DMS114 treated with DMSO at 0.1 percent for 48 hours (cell line): ENCODE results near the gene ZDHHC13.

Source experiments
- DNase-seq: peaks from one replicate; lab custom pipeline; 2025; ENCODE audit not compliant: unreplicated experiment; lab: John Stamatoyannopoulos, UW

The ZDHHC13 gene

DNA sequence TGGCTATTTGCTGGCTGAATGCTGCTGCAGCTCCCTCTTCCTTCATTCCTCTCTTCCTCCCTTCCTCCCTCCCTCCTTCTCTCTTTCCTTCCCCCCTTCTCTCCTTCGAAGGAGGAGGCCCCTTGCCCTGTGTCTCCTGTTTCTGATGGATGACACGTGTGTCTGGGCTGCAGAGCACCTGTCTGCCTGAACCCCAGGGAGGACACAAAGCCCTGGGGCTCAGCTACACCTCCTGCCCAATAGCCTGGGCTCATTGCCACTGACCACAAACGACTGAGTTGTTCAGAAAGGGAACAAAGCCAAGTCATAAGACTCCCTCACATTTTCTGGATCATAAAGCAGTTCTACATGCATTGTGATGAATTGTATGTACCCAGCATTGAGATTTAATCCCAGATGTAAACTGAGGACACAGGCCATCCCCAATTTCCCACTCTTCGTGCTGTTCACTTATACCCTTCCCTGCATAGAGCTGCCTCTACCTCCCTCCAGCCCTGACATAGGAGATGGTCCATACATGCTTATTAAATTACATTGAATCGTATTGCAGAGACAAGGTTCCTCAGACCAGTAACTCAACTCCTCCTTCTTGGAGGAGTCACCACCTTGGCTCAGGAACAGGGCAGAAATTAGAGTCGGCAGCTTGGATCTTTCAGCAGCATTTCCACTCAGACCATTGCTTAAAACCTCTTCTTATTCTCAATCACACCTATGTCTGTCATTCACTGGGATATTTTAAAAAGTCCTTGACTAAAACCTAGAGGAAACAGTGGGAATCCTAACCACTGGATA is 83.6 kb downstream of the ZDHHC13 start:
- DNase-seq, result no peak

DNA sequence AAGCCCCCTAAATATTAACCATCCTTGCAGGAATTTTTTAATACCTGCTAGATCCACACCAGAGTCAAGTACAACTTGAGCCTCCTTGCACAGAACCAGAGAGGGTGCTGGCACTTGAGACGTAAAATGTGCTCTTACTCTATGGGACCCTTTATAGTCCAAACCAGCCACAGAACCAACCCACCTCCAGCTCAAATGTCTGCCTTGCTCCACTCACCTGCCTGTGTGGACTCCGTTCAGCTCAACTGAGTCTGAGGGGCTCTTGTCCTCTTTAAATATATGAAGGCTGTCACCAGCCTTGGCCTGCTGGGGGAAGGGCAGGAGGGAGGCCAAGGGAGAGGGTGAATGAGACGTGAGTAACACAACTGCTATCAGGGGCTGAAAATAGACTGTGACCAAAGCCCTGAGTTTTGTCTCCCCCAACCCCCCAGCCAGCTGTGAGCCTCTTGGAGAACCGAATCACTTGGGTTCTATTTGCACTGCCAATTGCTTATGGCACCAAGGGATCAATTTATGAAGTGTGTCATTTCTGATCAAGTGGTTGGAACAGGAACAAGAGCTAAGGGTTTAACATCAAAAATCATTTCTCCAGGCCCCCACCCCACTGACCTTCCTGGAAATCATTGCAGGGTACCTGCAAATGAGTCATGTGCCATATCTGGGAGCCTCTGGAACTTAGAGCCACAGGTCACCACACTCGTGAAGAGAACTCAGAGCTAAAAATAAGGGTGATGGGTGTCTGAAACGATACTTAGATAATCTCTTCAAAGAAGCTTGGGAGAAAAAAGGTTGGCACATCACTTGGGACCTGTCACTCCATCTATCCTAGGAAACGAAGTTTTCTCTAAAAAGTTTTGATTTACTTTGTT is 85.0 kb downstream of the ZDHHC13 start, which contains the start of gene CSRP3:
Gene CSRP3 (minus strand): TSS at position 247 of the 869 bp plus-strand sequence. CDS start 9,535 bp downstream, outside the sequence.
- no peak for DNase-seq

DNA sequence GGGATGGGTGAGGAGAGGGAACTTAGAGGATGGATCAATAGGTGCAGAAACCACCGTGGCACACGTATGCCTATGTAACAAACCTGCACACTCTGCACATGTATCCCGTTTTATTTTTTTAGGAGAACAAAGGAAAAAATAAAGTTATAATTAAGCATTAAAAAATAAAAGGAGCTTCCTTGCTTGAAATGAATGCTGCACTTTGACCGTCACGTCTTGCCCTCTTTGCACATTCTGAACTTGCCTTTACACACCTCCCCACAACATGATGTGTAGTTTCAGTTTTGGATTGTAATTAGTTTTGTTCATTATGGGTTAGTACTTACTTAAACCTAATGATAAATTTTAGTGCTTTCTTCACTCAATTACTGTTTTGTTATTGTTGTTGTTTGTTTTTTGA is 87.9 kb downstream of the ZDHHC13 start:
- DNase-seq, result no peak

DNA sequence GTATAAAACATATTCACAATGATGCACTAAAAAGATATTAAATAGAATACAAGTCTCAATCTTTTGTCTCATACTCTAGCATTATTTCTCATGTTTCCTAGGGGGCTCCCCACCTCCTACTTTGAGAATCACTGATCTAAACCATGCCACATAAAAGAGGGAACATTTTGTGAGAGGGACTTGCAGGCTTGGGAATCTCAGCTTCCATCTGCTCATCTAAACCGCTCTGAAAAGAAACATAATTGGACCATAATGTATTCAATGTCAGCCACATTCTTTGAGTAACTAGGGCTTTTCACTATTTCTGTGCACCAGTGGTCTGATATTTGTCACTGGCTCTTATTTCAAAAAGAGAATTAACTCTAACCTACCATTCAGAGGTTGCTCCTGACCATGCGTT is 91.2 kb downstream of the ZDHHC13 start:
- no peak for DNase-seq

DNA sequence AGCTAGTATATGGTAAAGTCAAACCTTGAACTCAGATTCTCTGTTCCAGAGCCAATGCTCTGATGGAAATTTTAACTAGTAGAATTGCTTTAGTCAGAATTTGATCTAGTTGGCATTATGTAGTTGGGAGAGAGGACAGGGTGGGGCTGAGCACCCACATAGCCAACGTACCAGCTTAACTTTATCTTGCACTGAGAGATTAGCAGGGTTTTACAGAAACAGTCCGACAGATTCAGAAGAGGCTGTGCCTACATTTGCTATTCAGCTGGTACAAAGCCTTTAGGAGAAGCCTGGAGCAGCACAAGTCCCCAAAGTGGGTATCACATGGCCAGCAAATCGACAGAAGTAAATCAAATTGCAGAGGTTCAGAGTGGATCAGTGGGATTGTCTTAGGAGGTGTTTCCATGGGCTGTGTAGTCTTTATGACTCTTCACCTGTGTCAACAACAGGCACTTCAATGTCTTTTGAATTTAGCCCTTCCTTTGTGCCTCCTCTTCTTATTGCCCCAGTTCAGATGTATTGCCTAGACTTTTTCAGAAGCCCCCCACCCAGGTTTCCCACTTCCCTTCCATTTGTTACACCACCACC is 92.1 kb downstream of the ZDHHC13 start:
- DNase-seq, result no peak

DNA sequence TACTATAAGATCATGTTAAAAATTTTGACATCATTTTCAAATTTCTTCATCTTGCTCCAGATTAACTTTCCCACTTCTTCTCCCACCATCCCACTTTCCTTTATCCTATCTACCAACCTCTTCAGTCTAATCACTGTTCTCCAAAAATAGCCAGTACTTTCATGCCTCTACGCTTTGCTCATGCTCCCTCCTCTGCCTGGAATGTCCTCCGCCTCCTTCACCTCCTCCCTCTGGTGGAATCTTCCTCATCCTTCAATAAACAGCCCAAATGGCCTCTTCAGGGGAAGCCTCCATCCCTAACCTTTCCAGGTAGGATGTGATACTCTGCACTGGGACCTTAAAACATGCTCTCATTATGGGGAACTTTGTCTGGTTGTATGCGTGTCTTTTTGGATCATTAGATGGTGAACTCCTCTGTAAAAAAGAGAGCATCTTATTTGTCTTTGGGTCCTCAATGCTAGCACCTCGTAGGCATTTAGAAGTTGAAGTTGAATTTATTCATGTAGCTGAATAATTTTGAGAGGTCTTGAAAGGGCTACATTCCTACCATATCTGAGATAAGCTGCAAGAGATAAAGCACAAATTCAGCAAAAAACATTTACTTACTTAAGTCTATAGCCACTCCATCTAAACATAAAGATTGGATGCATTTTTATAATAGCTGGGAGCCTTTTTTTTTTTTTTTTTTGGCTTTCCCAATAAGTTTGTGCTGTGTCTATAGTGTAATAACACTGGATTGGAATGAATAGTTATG is 92.8 kb downstream of the ZDHHC13 start:
- no peak for DNase-seq

DNA sequence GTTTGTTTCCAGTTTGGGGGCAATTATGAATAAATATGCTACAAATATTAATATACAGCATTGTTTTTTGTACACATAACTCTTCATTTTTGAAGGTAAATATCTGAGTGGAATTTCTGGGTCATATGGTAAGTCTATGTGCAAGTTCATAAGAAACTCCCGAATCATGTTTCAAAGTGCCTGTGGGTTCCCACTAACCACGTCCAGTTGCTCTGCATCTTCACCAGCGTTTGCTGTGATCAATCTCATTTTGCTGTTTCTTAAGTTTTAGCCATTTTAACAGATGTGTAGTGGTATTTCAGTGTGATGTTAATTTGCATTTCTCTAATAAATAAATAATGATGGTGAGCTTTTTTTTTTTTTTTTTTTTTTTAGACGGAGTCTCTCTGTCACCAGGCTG is 99.1 kb downstream of the ZDHHC13 start:
- DNase-seq, result no peak

DNA sequence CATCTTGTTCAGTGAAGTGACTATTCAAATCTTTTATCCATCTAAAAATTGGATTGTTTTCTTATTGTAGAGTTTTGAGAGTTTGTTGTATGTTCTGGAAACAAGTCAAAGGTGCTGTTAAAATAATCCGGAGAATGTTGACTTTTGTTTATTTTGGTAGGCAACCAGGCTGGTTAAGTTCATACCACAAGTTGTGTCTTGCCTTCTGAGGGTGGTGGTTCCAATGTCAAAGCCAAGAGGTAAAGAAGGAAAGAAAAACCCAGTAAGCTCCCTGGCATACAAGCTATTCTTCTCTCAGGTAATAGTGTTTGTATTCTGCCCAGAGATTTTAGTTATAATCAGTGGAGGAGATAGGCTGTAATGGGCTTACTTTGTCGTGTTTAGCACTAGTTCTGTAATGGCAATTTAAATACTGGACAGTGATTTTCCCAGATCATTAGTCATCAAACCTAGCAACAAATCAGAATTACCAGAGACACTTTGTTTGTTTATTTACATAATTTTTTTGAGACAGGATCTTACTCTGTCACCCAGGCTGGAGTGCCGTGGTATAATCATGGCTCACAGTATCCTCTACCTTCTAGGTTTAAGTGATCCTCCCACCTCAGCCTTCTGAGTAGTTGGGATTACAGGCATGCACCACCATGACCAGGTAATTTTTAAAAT is 99.9 kb downstream of the ZDHHC13 start:
- DNase-seq, result no peak

DNA sequence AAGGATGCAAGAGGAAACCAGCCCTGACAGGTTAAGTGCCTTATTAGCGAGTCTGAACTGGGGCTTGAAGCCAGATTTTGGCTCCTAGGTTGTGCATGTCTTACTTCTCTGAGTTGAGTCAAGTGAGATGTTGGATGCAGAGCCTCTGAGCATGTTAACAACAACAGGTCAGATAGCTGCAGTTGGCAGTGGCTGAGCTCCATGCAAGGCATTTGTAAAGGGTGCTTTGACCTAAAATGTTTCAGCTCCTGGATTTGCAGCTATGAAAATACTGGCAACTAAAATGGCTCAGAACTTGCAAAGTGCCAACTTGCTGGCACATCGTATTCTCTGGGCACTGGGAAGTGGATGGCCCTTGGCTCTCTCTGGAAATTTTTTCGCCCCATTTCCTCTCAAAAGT is 101.2 kb downstream of the ZDHHC13 start:
- DNase-seq, result no peak

DNA sequence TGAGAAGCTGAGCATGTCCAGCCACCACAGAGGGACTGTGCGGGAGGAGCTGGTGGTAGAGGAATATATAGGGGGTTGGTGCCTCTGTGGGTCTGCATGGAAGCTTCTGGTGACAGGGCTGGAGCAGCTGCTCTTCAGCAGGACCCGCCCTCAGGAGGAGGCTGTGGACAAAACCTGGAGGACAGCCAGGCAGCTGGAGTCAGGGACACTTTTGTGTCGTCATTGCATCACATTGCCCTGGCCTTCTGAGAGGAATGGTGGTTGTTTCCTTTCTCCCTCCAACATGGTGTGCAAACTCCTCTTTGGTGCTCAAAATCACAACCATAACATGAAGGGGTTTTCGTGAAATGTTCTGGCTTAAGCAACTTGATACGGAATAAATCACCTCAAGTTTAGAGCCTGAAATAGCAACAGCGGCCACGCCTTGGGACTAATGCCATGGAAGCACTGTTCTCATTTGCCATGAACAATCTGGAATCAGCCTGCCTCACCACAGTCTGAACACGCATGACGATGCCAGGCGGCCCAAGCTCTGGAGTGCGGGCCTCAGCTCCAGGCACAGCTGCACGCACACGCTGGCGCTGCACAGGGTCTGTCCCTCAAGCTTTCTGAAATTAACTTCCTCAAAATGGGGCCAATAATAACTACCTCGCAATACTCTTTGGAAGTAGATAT is 102.0 kb downstream of the ZDHHC13 start:
- no peak for DNase-seq

DNA sequence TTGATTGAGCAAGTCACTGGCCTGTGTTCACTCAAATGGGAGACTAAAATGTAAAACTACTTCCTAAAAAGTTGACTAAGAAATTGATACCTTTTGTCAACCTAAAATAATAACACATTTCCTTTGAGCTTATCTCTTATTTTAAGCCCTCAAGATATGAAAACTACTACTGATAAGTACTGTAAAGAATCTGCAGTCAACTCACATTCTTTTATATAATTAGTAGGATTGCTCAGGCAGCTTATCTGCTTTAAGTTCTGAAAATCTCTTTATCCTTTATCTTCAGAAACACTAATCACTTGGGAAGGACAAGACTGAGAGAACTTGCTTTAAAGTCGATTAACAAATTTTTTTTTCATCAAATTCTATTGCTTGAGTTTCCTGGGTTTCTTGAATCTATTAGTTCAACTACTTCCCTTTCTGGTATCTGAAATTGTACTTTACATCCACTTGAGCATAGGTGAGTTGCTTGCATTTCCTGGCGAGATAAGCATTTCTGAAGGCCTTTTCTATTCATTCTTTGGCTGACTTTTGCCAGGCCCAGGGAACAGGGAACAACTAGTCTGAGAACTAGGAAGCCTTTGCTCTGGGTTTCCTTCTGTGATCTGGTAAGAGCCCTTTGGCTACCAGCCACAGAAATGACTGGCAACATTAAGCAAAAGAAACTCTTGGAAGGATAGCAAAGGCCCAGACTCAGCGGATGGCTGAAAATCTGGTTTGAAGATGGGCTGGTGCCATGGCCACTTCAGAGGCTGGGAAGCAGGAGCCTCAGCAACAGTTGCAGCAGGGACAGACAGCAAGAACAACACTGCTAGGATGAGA is 104.1 kb downstream of the ZDHHC13 start:
- no peak for DNase-seq

DNA sequence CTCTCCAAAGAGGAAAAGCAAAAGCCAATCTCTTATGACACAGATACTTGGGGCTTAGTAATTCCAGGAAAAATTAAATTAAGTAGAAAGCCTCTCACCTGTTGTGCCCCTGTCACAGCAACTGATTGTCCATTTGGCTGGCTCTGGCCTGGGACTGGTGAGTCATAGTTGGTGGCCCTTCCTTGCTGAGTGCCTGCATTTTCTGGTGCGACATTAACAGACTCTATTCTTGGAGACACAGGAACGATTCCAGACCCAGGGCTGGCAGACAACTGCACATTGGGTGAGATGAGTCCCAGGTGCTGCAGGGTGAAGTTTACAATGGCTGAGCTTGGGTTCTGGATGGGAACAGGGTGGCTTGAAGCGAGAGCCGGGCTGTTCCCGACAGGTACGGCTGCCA is 108.2 kb downstream of the ZDHHC13 start:
- no peak for DNase-seq

DNA sequence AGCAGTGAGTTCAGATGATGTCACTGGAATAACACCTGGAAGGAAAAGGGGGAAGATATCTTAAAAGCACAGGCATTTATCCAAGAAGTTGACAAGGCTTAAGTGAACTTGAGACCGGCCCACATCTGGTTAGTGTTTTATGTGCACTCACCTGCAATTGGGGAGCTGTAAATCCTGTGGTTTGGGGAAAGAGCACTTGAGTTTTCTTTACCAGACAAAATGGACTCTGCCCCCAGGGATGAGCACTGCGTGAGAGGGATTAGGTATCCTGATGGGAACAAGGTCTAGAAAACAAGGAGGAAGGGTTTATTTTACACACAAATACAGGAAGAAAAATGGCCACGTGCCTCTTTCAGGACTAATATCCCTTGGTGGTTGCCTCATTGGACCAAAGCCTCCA is 108.6 kb downstream of the ZDHHC13 start:
- no peak for DNase-seq
